VCaP (cell line): Measurements from ENCODE around the gene CEP70.
A peak's percentile ranks its signal among the peaks of the same experiment; 100 is the strongest.
"Not testable (repeated sequence)": the region's sequence is repeated elsewhere in the genome, so short reads cannot be mapped to it uniquely, and the experiment has no call there.

Experiments used
- H3K27ac ChIP-seq: fragments of 450-650 bp; 2 replicates; pipeline ENCODE4 v1.5.1; 2017
- CTCF ChIP-seq: fragments of 450-650 bp; conservative IDR thresholded peaks from 2 replicates; pipeline ENCODE4 v1.5.1; 2017; ENCODE audit warnings: mild to moderate bottlenecking, moderate library complexity

CEP70 gene

DNA sequence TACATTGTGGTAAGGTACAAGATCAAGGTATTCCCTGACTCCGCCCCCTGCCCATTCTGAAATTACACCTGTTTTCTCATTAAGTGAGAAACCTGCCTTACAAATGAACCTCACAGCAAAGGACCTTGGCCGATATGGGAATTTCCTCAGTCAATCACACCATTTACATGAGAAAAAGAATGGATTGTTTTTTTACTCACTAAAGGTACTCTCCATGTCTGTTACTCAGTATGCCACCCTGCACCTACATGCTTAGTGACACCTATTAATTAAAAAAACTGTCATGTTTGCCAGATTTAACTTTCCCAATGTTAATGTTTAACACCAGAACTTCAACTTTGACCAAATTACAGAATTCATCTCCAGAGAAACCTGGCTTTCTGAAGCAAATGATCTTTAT is 97.6 kb downstream of the CEP70 start:
- no peak overlapping the region for H3K27ac ChIP-seq
- TF ChIP-seq CTCF = no peak

- not testable (repeated sequence) for H3K27ac ChIP-seq
Measured at GRCh38 chr3:138495638-138496037, 98.4 kb downstream of the CEP70 start.

GRCh38 chr3:138494607-138494929 is 99.5 kb downstream of the CEP70 start:
- no peak for TF ChIP-seq CTCF
- no peak overlapping the region for H3K27ac ChIP-seq

DNA sequence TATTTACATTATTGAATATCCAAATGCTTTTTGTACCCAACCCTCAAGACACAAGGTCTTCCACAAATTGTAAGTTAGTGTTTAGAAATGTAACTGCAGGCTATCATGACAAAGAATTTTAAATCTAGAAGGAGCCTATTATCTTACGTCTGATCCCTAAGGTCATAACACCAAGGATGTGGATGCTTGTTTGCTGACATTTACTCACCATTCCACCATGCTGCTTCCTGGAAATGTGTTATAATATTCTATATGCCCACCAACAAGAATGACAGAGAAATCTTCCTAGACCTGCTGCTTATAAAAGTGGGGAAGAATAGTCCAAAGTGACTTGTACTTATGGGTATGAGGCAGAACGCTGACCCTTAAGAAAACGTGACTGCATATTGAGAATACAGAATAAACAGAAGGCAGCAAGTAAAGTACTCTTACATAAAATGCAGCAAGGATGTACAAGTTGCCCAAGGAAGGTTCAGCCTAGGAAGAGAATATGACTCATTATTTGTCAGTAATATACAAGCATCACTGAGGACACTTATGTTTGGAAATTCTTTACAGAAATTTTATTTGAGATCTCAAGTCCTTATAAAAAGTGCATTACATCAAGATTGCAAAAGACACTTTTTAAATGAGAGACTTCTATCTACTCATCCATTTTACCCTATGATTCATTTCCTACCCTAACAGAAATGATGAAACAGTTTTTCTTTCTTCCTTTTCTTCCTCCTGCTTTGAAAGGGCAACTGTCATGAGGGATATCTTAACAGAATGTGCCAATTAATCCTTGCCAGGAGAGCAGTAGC is 100.1 kb downstream of the CEP70 start:
- H3K27ac ChIP-seq = no peak overlapping the region
- TF ChIP-seq CTCF = no peak

GRCh38 chr3:138492980-138493675 is 100.9 kb downstream of the CEP70 start:
- no peak for TF ChIP-seq CTCF
- no peak overlapping the region for H3K27ac ChIP-seq

GRCh38 chr3:138491971-138492370 is 102.1 kb downstream of the CEP70 start:
- no peak overlapping the region for H3K27ac ChIP-seq
- no peak for TF ChIP-seq CTCF

- H3K27ac ChIP-seq = not testable (repeated sequence)
Measured at GRCh38 chr3:138486580-138486979, 107.5 kb downstream of the CEP70 start.

GRCh38 chr3:138484672-138485071 is 109.4 kb downstream of the CEP70 start:
- H3K27ac ChIP-seq = not testable (repeated sequence)

DNA sequence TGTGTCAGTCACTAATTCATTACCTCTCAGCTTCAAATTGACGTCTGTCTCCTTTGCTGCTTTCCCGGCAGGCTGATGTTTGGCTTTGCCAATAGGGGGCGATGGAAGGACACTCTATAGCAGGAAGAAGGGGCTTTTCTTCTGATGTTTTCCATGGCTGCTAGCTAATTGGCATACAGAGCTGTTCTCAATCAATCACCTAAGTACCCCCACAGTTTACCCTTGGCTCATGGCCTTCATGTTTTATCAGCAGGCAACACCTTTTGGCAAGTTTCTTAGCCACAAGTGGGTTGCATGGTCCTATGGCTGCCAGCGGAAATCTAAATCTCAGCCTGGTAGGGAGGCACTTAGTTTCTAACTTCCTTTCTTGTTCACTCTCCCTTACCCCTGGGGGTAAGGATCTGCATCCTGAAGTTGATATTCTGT is 114.6 kb downstream of the CEP70 start:
- no peak overlapping the region for H3K27ac ChIP-seq
- peak; percentile 84 for TF ChIP-seq CTCF
